Lung (tissue), 12 donors: ENCODE data around the gene PARD3B. TPM values are rescaled to one million over a fixed set of nuclear protein-coding genes. Genes with fewer than 3 reads are reported as not detected.

Source experiments
- ATAC-seq: fragments of 200-7000 bp; cut with Tn5 transposase; one replicate; pipeline ENCODE4 v1.9.1; 2020; ENCODE audit warnings: moderate number of reproducible peaks; ENCODE audit not compliant: insufficient read depth, low FRiP score
- DNase-seq, 3 donors: peaks; one replicate each; pipeline ENCODE4 v3.0.0-alpha.2; 2013 to 2017
- H3K27ac ChIP-seq, 2 donors: one replicate each; pipeline ENCODE4 v1.5.1; 2013; ENCODE audit warnings: mild to moderate bottlenecking in 2 of 2, moderate library complexity in 2 of 2, control low read depth in 1 of 2, inconsistent platforms in 1 of 2, low read depth in 1 of 2, low read length in 1 of 2
- H3K27me3 ChIP-seq, 3 donors: one replicate each; pipeline ENCODE4 v1.5.1; 2013; ENCODE audit warnings: low read length in 2 of 3; ENCODE audit not compliant: control insufficient read depth in 3 of 3, insufficient read depth in 3 of 3
- H3K36me3 ChIP-seq, 4 donors: one replicate each; pipeline ENCODE4 v1.5.1; 2013; ENCODE audit warnings: low read length in 4 of 4, mild to moderate bottlenecking in 1 of 4, moderate library complexity in 1 of 4; ENCODE audit not compliant: control insufficient read depth in 4 of 4, insufficient read depth in 4 of 4
- H3K4me1 ChIP-seq, 5 donors: one replicate each; pipeline ENCODE4 v1.5.1; 2013; ENCODE audit warnings: low read length in 5 of 5, mild to moderate bottlenecking in 2 of 5, moderate library complexity in 1 of 5; ENCODE audit not compliant: control insufficient read depth in 5 of 5, insufficient read depth in 5 of 5
- H3K4me3 ChIP-seq: one replicate; pipeline ENCODE4 v1.5.1; 2013; ENCODE audit warnings: mild to moderate bottlenecking, control low read depth, moderate library complexity
- H3K9ac ChIP-seq, 2 donors: one replicate each; pipeline ENCODE4 v1.5.1; 2013; ENCODE audit warnings: low read length in 2 of 2, control low read depth in 1 of 2; ENCODE audit not compliant: insufficient read depth in 1 of 2
- H3K9me3 ChIP-seq, 4 donors: one replicate each; pipeline ENCODE4 v1.5.1; 2013; ENCODE audit warnings: low read length in 3 of 4, mild to moderate bottlenecking in 1 of 4, moderate library complexity in 1 of 4; ENCODE audit not compliant: control insufficient read depth in 4 of 4, insufficient read depth in 3 of 4
- WGBS, 2 donors: extraction: QIAGEN DNeasy Blood & Tissue Kit; methylation state at CpG; one replicate each; pipeline ENCODE4 v1.1.7; 2013; 5-methylcytosine and 5-hydroxymethylcytosine counted together
- polyA plus RNA-seq, 2 donors: library from polyadenylated mRNA; stranded (reverse); fragments of 200-250 nt; gene quantifications; one replicate each; pipeline ENCODE4 v1.2.1, GENCODE V29; 2013
- total RNA-seq, 2 donors: library from RNA; depleted of rRNA in 1 of 2; stranded (reverse); fragments of >200 nt in 1 of 2; gene quantifications; one replicate each; pipeline ENCODE4 v1.2.1, GENCODE V29; 2014 to 2021
- TF ChIP-seq, protein P1 (sequence below): IDR thresholded peaks from 2 replicates; pipeline ENCODE4 v1.5.1; 2012; ENCODE audit warnings: mild to moderate bottlenecking; ENCODE audit errors: control extremely low read depth, extremely low read depth
- donor health status: control.
- donor health status: control.
- donor health status: Bipolar disorder and iron deficiency.
- donor health status: healthy.
- donor health status: DM: yes; HTN: yes; CAD: no.

Gene PARD3B
- total and polyA plus RNA-seq, 4 donors, result 2.4 to 38.7 (median 17.1) TPM

DNA sequence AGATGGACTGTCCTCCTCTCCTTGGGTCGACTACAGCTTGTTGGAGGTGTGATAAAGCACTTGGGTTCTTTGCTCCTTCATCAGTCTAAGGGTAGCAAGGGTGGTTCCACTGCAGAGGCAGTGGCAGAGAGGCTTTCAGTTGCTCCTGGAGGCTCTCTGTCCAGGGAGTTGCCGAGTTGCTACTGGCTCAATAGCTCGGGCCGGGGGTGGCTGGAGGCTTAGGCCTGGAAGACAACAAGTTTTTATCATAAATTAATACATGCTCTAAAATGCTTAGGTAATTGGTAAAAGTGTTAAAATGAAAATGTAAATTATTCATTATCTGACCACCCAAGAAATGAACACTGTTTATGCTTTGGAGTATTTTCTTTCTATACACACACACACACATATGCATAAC, 975.0 kb downstream of the PARD3B start:
- Histone ChIP-seq H3K4me1 (no peaks in the 10 kb centered on the region), H3K27ac (no peak overlapping the region), H3K36me3 (no peaks in the 10 kb centered on the region), H3K9me3 (peaks cover 3 to 7% (median 4%) of the 10 kb centered on the region in 4 donors), H3K4me3 (no peak overlapping the region), H3K9ac (no peak overlapping the region), H3K27me3 (no peaks in the 10 kb centered on the region)
- TF ChIP-seq, protein P1, sequence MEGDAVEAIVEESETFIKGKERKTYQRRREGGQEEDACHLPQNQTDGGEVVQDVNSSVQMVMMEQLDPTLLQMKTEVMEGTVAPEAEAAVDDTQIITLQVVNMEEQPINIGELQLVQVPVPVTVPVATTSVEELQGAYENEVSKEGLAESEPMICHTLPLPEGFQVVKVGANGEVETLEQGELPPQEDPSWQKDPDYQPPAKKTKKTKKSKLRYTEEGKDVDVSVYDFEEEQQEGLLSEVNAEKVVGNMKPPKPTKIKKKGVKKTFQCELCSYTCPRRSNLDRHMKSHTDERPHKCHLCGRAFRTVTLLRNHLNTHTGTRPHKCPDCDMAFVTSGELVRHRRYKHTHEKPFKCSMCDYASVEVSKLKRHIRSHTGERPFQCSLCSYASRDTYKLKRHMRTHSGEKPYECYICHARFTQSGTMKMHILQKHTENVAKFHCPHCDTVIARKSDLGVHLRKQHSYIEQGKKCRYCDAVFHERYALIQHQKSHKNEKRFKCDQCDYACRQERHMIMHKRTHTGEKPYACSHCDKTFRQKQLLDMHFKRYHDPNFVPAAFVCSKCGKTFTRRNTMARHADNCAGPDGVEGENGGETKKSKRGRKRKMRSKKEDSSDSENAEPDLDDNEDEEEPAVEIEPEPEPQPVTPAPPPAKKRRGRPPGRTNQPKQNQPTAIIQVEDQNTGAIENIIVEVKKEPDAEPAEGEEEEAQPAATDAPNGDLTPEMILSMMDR, result no peak
- WGBS, 2 donors, result 94 to 95% methylated on average over 4 of the region's 4 CpGs
- no peak for ATAC-seq
- DNase-seq, result no peak

DNA sequence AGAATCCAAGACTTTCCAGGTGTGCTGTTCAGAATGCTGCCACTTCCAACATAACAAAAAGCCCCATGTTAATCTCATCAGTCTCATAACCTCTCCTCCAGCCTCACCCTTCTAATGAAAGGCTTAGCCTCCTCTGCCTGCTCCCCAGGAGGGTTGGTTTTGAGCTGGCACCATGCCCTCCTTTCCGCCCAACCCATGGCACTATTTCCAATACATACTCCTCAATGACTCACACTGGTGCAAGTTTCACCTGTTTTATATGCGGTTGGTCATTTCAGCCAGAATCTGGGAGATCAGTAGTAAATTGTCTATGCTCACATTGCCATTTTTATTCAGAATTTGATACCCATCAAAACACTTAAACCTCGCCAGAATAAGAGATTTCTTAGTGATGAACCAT, 979.4 kb downstream of the PARD3B start:
- Histone ChIP-seq H3K27me3 (no peaks in the 10 kb centered on the region), H3K27ac (no peak overlapping the region), H3K4me1 (no peaks in the 10 kb centered on the region), H3K4me3 (no peak overlapping the region), H3K9ac (no peak overlapping the region), H3K36me3 (no peaks in the 10 kb centered on the region), H3K9me3 (peaks cover 0 to 4% (median 0%) of the 10 kb centered on the region in 4 donors)
- TF ChIP-seq, protein P1, result no peak
- DNase-seq (no peak), ATAC-seq (no peak)
- 92 to 95% methylated on average over 3 of the region's 3 CpGs for WGBS, 2 donors

DNA sequence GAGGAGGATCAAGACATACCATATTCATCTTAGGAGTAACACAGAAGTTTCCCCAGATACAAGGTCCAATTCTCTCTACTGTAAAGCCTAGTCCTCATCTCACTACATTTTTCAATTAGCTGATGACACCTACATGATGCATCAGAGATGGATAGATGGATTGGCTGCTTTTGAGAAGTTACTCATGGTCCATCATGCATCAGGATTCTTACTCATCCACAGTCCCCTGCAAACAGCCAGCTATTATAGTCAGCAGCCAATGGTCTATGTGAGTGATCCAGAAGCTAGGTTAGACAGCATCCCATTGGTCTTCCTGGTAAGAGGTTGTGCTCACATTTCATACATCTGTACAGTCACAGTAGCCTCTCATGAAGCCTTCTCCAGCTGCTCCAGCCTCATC, 982.5 kb downstream of the PARD3B start:
- no peak overlapping the region for H3K27ac ChIP-seq
- no peaks in the 10 kb centered on the region for H3K36me3 ChIP-seq
- H3K9me3 ChIP-seq, result no peaks in the 10 kb centered on the region
- no peaks in the 10 kb centered on the region for H3K4me1 ChIP-seq
- H3K4me3 ChIP-seq, result no peak overlapping the region
- ATAC-seq (no peak), DNase-seq (no peak)
- H3K9ac ChIP-seq, result no peak overlapping the region
- no peaks in the 10 kb centered on the region for H3K27me3 ChIP-seq
- TF ChIP-seq, protein P1, result no peak

DNA sequence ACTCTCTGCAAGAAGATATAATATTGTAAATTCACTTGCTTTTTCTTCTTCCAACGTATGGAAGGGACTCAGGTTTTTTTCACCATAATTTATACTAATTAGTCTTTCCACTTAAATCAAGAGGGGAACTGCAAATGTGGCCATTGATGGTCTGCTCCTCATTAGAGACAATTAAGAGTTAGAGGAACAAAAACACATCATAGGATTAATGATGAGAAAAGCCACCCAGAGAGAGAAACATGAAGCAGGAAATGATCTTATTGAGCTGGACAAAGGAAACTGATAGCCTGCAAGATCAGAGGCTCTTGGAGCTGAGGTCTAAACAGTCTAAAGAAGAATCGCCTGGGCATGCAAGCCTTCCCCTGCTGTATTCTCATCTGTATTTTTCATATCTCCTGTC, 985.8 kb downstream of the PARD3B start:
- no peak overlapping the region for H3K27ac ChIP-seq
- no peaks in the 10 kb centered on the region for H3K27me3 ChIP-seq
- DNase-seq, result no peak
- 75 to 82% methylated on average over 2 of the region's 2 CpGs for WGBS, 2 donors
- no peaks in the 10 kb centered on the region for H3K4me1 ChIP-seq
- TF ChIP-seq, protein P1, result no peak
- no peaks in the 10 kb centered on the region for H3K36me3 ChIP-seq
- no peak overlapping the region for H3K4me3 ChIP-seq
- no peaks in the 10 kb centered on the region for H3K9me3 ChIP-seq
- H3K9ac ChIP-seq, result no peak overlapping the region
- no peak for ATAC-seq
